Adrenal gland (tissue), 12 donors: ENCODE results near the gene ACOT11. TPM values are rescaled to one million over a fixed set of nuclear protein-coding genes. Genes with fewer than 3 reads are reported as not detected.

Experiments
- DNase-seq, 7 donors: peaks; one replicate each; pipeline ENCODE4 v3.0.0-alpha.2; 2019 to 2020
- H3K27ac ChIP-seq, 5 donors: fragments of 200-600 bp; sonication (generic) in 4 of 5; 1 replicate in 3 of 5; 2 replicates in 2 of 5; pipeline versions ENCODE4 v1.5.1 to v1.8.0; 2016 to 2020; ENCODE audit warnings: mild to moderate bottlenecking in 1 of 5
- H3K27me3 ChIP-seq: fragments of 200-600 bp; 2 replicates; pipeline ENCODE4 v1.8.0; 2021
- H3K36me3 ChIP-seq, 2 donors: fragments of 200-600 bp; replicated peaks in 1 of 2; 1 replicate in 1 of 2; 2 replicates in 1 of 2; pipeline versions ENCODE4 v1.5.1 to v1.8.0; 2018 to 2022
- H3K4me1 ChIP-seq, 2 donors: fragments of 200-600 bp; replicated peaks in 1 of 2; 1 replicate in 1 of 2; 2 replicates in 1 of 2; pipeline versions ENCODE4 v1.5.1 to v1.8.0; 2018 to 2021
- H3K4me3 ChIP-seq, 4 donors: fragments of 200-600 bp; sonication (generic) in 3 of 4; one replicate each; pipeline ENCODE4 v1.5.1; 2016 to 2018
- H3K9me3 ChIP-seq, 3 donors: fragments of 200-600 bp; sonication (generic) in 1 of 3; replicated peaks in 1 of 3; 1 replicate in 2 of 3; 2 replicates in 1 of 3; pipeline versions ENCODE4 v1.5.1 to v1.8.0; 2016 to 2021
- CTCF ChIP-seq, 6 experiments: fragments of 450-650 bp in 4 of 6; fragments of 200-600 bp in 2 of 6; sonication (generic) in 1 of 6; IDR thresholded peaks; 1 replicate in 5 of 6; 2 replicates in 1 of 6; pipeline versions ENCODE4 v1.5.1 to v1.8.0; 2016 to 2021; ENCODE audit warnings: antibody characterized with exemption in 6 of 6, mild to moderate bottlenecking in 2 of 6, moderate library complexity in 1 of 6
- POLR2A ChIP-seq, 2 donors: fragments of 450-650 bp; IDR thresholded peaks; one replicate each; pipeline ENCODE4 v1.6.1; 2017; ENCODE audit warnings: antibody characterized with exemption in 2 of 2, mild to moderate bottlenecking in 2 of 2, moderate library complexity in 1 of 2
- WGBS, 4 donors: extraction: QIAGEN DNeasy Blood & Tissue Kit in 2 of 4; methylation state at CpG; one replicate each; pipeline versions ENCODE4 v1.1.5 to v1.1.7; 2013 to 2017; 5-methylcytosine and 5-hydroxymethylcytosine counted together
- intact Hi-C, 2 donors: fragments of 100-400 bp; cut with DNase I; formaldehyde crosslinking; loops; one replicate each; pipeline versions ENCODE4 v1.14.1 to v1.15.0; 2022 to 2023
- polyA plus RNA-seq, 3 donors: library from polyadenylated mRNA; stranded (reverse); fragments of 200-250 nt in 2 of 3; fragments of 350-450 nt in 1 of 3; fragmentation: Illumina TruSeq in 1 of 3; extraction: RNeasy Lipid Tissue Mini Kit (QIAGEN cat#74804) in 1 of 3; gene quantifications; one replicate each; pipeline ENCODE4 v1.2.3, GENCODE V29; 2013 to 2014
- total RNA-seq, 9 donors: library from RNA; depleted of rRNA in 4 of 9; stranded (reverse); fragments of >200 nt in 4 of 9; fragments of 120-200 nt in 1 of 9; fragmentation: NEBNext Ultra II Directional in 1 of 9; extraction: Animal tissue kit (Norgen Biotek cat#: 25700) in 1 of 9; gene quantifications; one replicate each; pipeline versions ENCODE4 v1.1.0 to v1.2.4, GENCODE V29; 2013 to 2023
- donor health status: healthy with polysubstance abuse.
- donor health status: Bipolar disorder and iron deficiency.
- donor health status: DM: yes; HTN: yes; CAD: no.
- donor health status: DM: no; HTN: no; CAD: no.
- donor health status: DM: no; HTN: no; CAD: no.
- donor health status: DM: yes; HTN: yes; CAD: no.

ACOT11 gene
- total and polyA plus RNA-seq, 12 donors: 1.6 to 12.7 (median 9.1) TPM

- no peak overlapping the region for H3K4me3 ChIP-seq
Observed at GRCh38 chr1:54571803-54572541, 23.9 kb downstream of the ACOT11 start.

DNA sequence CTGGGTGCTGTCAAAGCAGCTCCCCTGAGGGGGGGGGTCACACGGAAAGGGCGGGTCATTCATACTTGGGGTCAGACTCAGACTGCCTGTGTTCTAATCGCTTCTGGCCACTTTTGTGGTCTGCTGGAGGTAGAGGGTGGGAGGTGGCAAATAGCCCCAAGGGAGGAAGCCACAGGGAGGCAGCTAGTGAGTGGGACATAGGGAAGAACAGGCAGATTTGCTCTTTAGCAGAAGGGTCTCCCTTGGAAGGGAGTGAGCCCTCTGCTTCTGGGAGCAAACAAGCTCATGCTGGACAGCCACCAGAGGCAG is 24.5 kb downstream of the ACOT11 start:
- no peaks in the 10 kb centered on the region for H3K27me3 ChIP-seq
- no peaks in the 10 kb centered on the region for H3K9me3 ChIP-seq
- H3K4me1 ChIP-seq: peaks cover 0 to 32% of the 10 kb centered on the region in 2 donors
- no peaks in the 10 kb centered on the region for H3K36me3 ChIP-seq
- WGBS, 4 donors: 51 to 83% (median 72%) methylated on average over 3 of the region's 3 CpGs
- intact Hi-C loops: no loop called here
- no peak for TF ChIP-seq POLR2A (IDR thresholded peaks at IDR 0.05)
- no peak for TF ChIP-seq CTCF (IDR thresholded peaks at IDR 0.05)
- DNase-seq: no peak
- no peak overlapping the region for H3K27ac ChIP-seq
- no peak overlapping the region for H3K4me3 ChIP-seq

More at GRCh38 chr1:54571803-54572541, 23.9 kb downstream of the ACOT11 start:
- Histone ChIP-seq H3K4me1 (peaks cover 0 to 32% of the 10 kb centered on the region in 2 donors), H3K9me3 (no peaks in the 10 kb centered on the region), H3K27me3 (no peaks in the 10 kb centered on the region), H3K36me3 (no peaks in the 10 kb centered on the region), H3K27ac (no peak overlapping the region)
- TF ChIP-seq POLR2A (IDR thresholded peaks at IDR 0.05): no peak
- TF ChIP-seq CTCF (IDR thresholded peaks at IDR 0.05): no peak
- no peak for DNase-seq
- intact Hi-C loops: no loop called here
- WGBS, 4 donors: 56 to 70% (median 64%) methylated on average over 6 to 8 of the region's 8 CpGs

DNA sequence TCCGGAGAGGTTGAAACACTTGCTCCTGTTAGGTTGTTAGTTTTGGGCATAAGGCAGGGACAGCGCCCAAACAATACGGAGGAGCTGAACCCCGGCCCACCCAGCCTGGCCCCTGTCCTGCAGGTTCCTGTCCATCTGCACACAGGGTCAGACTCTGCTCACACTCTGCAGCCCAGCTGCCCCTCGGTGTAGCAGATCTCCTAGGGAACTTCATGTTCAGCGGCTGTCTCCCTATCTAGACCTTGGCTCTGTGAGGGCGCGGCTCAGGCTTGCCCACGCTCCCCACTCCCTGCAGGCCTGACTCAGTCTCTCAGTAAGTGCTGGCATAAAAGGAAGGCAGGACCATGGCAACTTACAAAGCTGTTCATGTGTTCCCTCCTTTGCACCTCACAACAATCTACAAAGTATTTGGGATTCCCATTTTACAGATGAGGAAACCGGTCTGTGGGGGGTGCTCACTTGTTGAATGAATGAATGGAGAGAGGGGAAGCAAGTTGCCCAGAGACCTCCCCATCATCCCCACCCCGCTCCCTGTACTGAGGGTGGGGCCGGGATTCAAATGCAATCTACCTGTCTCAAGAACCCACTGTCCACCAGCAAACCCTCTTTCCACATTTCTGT is 26.2 kb downstream of the ACOT11 start:
- peaks cover 0 to 28% of the 10 kb centered on the region in 2 donors for H3K4me1 ChIP-seq
- intact Hi-C loops: no loop called here
- DNase-seq: no peak
- H3K4me3 ChIP-seq: no peak overlapping the region
- no peaks in the 10 kb centered on the region for H3K27me3 ChIP-seq
- H3K36me3 ChIP-seq: no peaks in the 10 kb centered on the region
- H3K9me3 ChIP-seq: no peaks in the 10 kb centered on the region
- no peak for TF ChIP-seq POLR2A (IDR thresholded peaks at IDR 0.05)
- TF ChIP-seq CTCF (IDR thresholded peaks at IDR 0.05): no peak
- no peak overlapping the region for H3K27ac ChIP-seq
- 90 to 96% (median 93%) methylated on average over 11 to 12 of the region's 12 CpGs for WGBS, 4 donors

GRCh38 chr1:54575161-54575560 is 27.1 kb downstream of the ACOT11 start:
- Histone ChIP-seq H3K27ac (no peak overlapping the region), H3K4me3 (no peak overlapping the region), H3K36me3 (no peaks in the 10 kb centered on the region), H3K4me1 (peaks cover 0 to 24% of the 10 kb centered on the region in 2 donors), H3K27me3 (no peaks in the 10 kb centered on the region), H3K9me3 (no peaks in the 10 kb centered on the region)
- intact Hi-C loops: no loop called here
- TF ChIP-seq POLR2A (IDR thresholded peaks at IDR 0.05): no peak
- TF ChIP-seq CTCF (IDR thresholded peaks at IDR 0.05): no peak
- no peak for DNase-seq
- WGBS, 4 donors: 76 to 100% (median 91%) methylated on average over 2 to 3 of the region's 3 CpGs
